ENCODE measurements around the gene MYL4.
"Not testable (repeated sequence)": the region's sequence is repeated elsewhere in the genome, so short reads cannot be mapped to it uniquely, and the experiment has no call there.

Gene MYL4

GRCh38 chr17:47265983-47266541, 56.9 kb downstream of the MYL4 start:
- no peak for DNase-seq
- H3K36me3 ChIP-seq = no peaks in the 10 kb centered on the region
- TF ChIP-seq CTCF (IDR thresholded peaks at IDR 0.05; ENCODE audit: low read depth, low read length) = no peak
- no peak overlapping the region for H3K27ac ChIP-seq
- H3K4me3 ChIP-seq (ENCODE audit: low read depth, low read length) = no peak overlapping the region
- H3K27me3 ChIP-seq (ENCODE audit: insufficient read depth, low read depth, severe bottlenecking) = no peaks in the 10 kb centered on the region
- peaks cover 7% of the 10 kb centered on the region for H3K9me3 ChIP-seq (ENCODE audit: severe bottlenecking)

GRCh38 chr17:47266782-47267181, 57.6 kb downstream of the MYL4 start:
- Histone ChIP-seq H3K4me3 (ENCODE audit: low read depth, low read length) (no peak overlapping the region), H3K9me3 (ENCODE audit: severe bottlenecking) (peaks cover 7% of the 10 kb centered on the region)
- no peak for DNase-seq

GRCh38 chr17:47267354-47267828, 58.2 kb downstream of the MYL4 start:
- Histone ChIP-seq H3K27ac (no peak overlapping the region), H3K9me3 (ENCODE audit: severe bottlenecking) (peaks cover 7% of the 10 kb centered on the region)

More at GRCh38 chr17:47266782-47267181, 57.6 kb downstream of the MYL4 start:
- Histone ChIP-seq H3K27me3 (ENCODE audit: insufficient read depth, low read depth, severe bottlenecking) (no peaks in the 10 kb centered on the region), H3K27ac (no peak overlapping the region), H3K36me3 (no peaks in the 10 kb centered on the region)
- TF ChIP-seq CTCF (IDR thresholded peaks at IDR 0.05; ENCODE audit: low read depth, low read length) = no peak

GRCh38 chr17:47268964-47269363, 59.8 kb downstream of the MYL4 start:
- DNase-seq; H3K9me3 ChIP-seq (ENCODE audit: severe bottlenecking); H3K27me3 ChIP-seq (ENCODE audit: insufficient read depth, low read depth, severe bottlenecking); H3K4me3 ChIP-seq (ENCODE audit: low read depth, low read length); H3K27ac ChIP-seq; H3K36me3 ChIP-seq: not testable (repeated sequence)

More at GRCh38 chr17:47267354-47267828, 58.2 kb downstream of the MYL4 start:
- Histone ChIP-seq H3K4me3 (ENCODE audit: low read depth, low read length) (no peak overlapping the region), H3K36me3 (no peaks in the 10 kb centered on the region), H3K27me3 (ENCODE audit: insufficient read depth, low read depth, severe bottlenecking) (no peaks in the 10 kb centered on the region)
- no peak for DNase-seq
- TF ChIP-seq CTCF (IDR thresholded peaks at IDR 0.05; ENCODE audit: low read depth, low read length) = no peak

GRCh38 chr17:47269561-47270280, 60.6 kb downstream of the MYL4 start:
- not testable (repeated sequence) for H3K4me3 ChIP-seq (ENCODE audit: low read depth, low read length); H3K9me3 ChIP-seq (ENCODE audit: severe bottlenecking); H3K27me3 ChIP-seq (ENCODE audit: insufficient read depth, low read depth, severe bottlenecking); DNase-seq; H3K27ac ChIP-seq; H3K36me3 ChIP-seq

- no peak overlapping the region for H3K4me3 ChIP-seq (ENCODE audit: low read depth, low read length)
Observed at GRCh38 chr17:47270946-47271705, 62.0 kb downstream of the MYL4 start.

More at GRCh38 chr17:47270946-47271705, 62.0 kb downstream of the MYL4 start:
- Histone ChIP-seq H3K27me3 (ENCODE audit: insufficient read depth, low read depth, severe bottlenecking) (no peaks in the 10 kb centered on the region), H3K27ac (no peak overlapping the region), H3K9me3 (ENCODE audit: severe bottlenecking) (peaks cover 7% of the 10 kb centered on the region), H3K36me3 (no peaks in the 10 kb centered on the region)
- no peak for TF ChIP-seq CTCF (IDR thresholded peaks at IDR 0.05; ENCODE audit: low read depth, low read length)
- DNase-seq = no peak

Data from WERI-Rb-1 (cell line).